Measurements from ENCODE around the gene NR2F2.

NR2F2 gene

GRCh38 chr15:96331144-96331944 is 844 bp downstream of the NR2F2 start:
- DNase-seq (ENCODE audit: low read depth, low spot score) = no peak

GRCh38 chr15:96331945-96332636 is 1.6 kb downstream of the NR2F2 start:
- DNase-seq (ENCODE audit: low read depth, low spot score) = no peak

- DNase-seq (ENCODE audit: low read depth, low spot score) = no peak
Measured at GRCh38 chr15:96332637-96333121, 2.2 kb downstream of the NR2F2 start.

- DNase-seq (ENCODE audit: low read depth, low spot score) = no peak
Measured at GRCh38 chr15:96333131-96334016, 2.9 kb downstream of the NR2F2 start.

- no peak for DNase-seq (ENCODE audit: low read depth, low spot score)
Measured at GRCh38 chr15:96334017-96334704, 3.7 kb downstream of the NR2F2 start.

GRCh38 chr15:96334705-96335410 is 4.4 kb downstream of the NR2F2 start:
- no peak for DNase-seq (ENCODE audit: low read depth, low spot score)

- DNase-seq (ENCODE audit: low read depth, low spot score) = no peak
Measured at GRCh38 chr15:96335411-96336024, 5.0 kb downstream of the NR2F2 start.

GRCh38 chr15:96336108-96336595 is 5.7 kb downstream of the NR2F2 start:
- no peak for DNase-seq (ENCODE audit: low read depth, low spot score)

- DNase-seq (ENCODE audit: low read depth, low spot score) = no peak
Measured at GRCh38 chr15:96336596-96337364, 6.3 kb downstream of the NR2F2 start.

GRCh38 chr15:96337365-96338023 is 7.0 kb downstream of the NR2F2 start:
- DNase-seq (ENCODE audit: low read depth, low spot score) = no peak

GRCh38 chr15:96338074-96338765 is 7.7 kb downstream of the NR2F2 start:
- DNase-seq (ENCODE audit: low read depth, low spot score) = no peak

GRCh38 chr15:96338766-96339618 is 8.5 kb downstream of the NR2F2 start:
- no peak for DNase-seq (ENCODE audit: low read depth, low spot score)

GRCh38 chr15:96339619-96340347 is 9.3 kb downstream of the NR2F2 start:
- no peak for DNase-seq (ENCODE audit: low read depth, low spot score)

GRCh38 chr15:96340348-96340597 is 9.8 kb downstream of the NR2F2 start:
- no peak for DNase-seq (ENCODE audit: low read depth, low spot score)

GRCh38 chr15:96340598-96341512 is 10.4 kb downstream of the NR2F2 start:
- no peak for DNase-seq (ENCODE audit: low read depth, low spot score)
